IgD-negative memory B cell (primary cell): Measurements from ENCODE around the gene RPN1. TPM values are rescaled to one million over a fixed set of nuclear protein-coding genes. Genes with fewer than 3 reads are reported as not detected.
A peak's percentile ranks its signal among the peaks of the same experiment; 100 is the strongest.
"Not testable (repeated sequence)": the region's sequence is repeated elsewhere in the genome, so short reads cannot be mapped to it uniquely, and the experiment has no call there.

Experiments used
- H3K27ac Mint-ChIP-seq, 3 donors: one replicate each; pipeline ENCODE4 v1.8.0; 2020 to 2022; ENCODE audit warnings: mild to moderate bottlenecking in 3 of 3, mixed read lengths in 3 of 3, moderate library complexity in 1 of 3
- H3K27me3 Mint-ChIP-seq: one replicate; pipeline ENCODE4 v1.8.0; 2021; ENCODE audit warnings: mixed read lengths
- H3K36me3 Mint-ChIP-seq: one replicate; pipeline ENCODE4 v1.8.0; 2020; ENCODE audit warnings: mild to moderate bottlenecking, mixed read lengths
- H3K4me1 Mint-ChIP-seq, 3 donors: one replicate each; pipeline ENCODE4 v1.8.0; 2020 to 2022; ENCODE audit warnings: mixed read lengths in 3 of 3, mild to moderate bottlenecking in 1 of 3
- H3K4me3 Mint-ChIP-seq, 4 donors: one replicate each; pipeline ENCODE4 v1.8.0; 2020 to 2022; ENCODE audit warnings: mild to moderate bottlenecking in 4 of 4, mixed read lengths in 4 of 4, moderate library complexity in 3 of 4
- H3K9me3 Mint-ChIP-seq, 3 donors: one replicate each; pipeline ENCODE4 v1.8.0; 2020 to 2021; ENCODE audit warnings: mixed read lengths in 3 of 3, mild to moderate bottlenecking in 1 of 3
- polyA plus RNA-seq: library from polyadenylated mRNA; unstranded; fragments of 300-500 nt; fragmentation: Illumina TruSeq; gene quantifications from one replicate; pipeline ENCODE4 v1.2.3, GENCODE V29; 2021

The RPN1 gene
- polyA plus RNA-seq, 1 donor from 2014 or later = 172 TPM

GRCh38 chr3:128609294-128609693 lies 41.3 kb downstream of the RPN1 start:
- peak overlapping the region in 1 of 4 donors; percentile 20 for H3K4me3 Mint-ChIP-seq
- H3K4me1 Mint-ChIP-seq = peaks cover 0 to 2% (median 0%) of the 10 kb centered on the region in 3 donors
- no peaks in the 10 kb centered on the region for H3K9me3 Mint-ChIP-seq
- no peaks in the 10 kb centered on the region for H3K27me3 Mint-ChIP-seq
- H3K36me3 Mint-ChIP-seq = no peaks in the 10 kb centered on the region
- no peak overlapping the region for H3K27ac Mint-ChIP-seq

DNA sequence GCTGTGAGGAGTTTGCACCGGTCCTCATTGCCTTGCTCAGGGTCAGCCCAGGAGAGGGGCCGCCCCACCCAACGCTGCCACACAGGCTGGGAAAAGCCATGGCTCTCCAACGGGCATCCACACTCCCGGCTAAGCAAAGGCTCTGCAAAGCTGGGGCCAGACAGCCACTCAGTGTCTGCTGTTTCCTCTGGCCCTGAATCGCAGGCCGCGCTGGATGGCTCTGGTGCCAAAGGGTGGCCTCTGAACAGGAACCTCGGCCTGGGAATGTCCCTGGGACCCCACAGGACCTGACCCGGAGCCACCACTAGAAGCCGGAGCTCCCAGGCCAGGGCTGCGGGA lies 42.9 kb downstream of the RPN1 start:
- no peak overlapping the region for H3K27ac Mint-ChIP-seq
- H3K36me3 Mint-ChIP-seq = no peaks in the 10 kb centered on the region
- H3K9me3 Mint-ChIP-seq = no peaks in the 10 kb centered on the region
- peak overlapping the region in 1 of 4 donors; percentile 60 for H3K4me3 Mint-ChIP-seq
- no peaks in the 10 kb centered on the region for H3K27me3 Mint-ChIP-seq
- peaks cover 0 to 2% (median 0%) of the 10 kb centered on the region in 3 donors for H3K4me1 Mint-ChIP-seq

GRCh38 chr3:128606094-128606493 lies 44.5 kb downstream of the RPN1 start:
- no peak overlapping the region for H3K27ac Mint-ChIP-seq
- H3K27me3 Mint-ChIP-seq = no peaks in the 10 kb centered on the region
- no peaks in the 10 kb centered on the region for H3K36me3 Mint-ChIP-seq
- H3K4me1 Mint-ChIP-seq = peaks cover 0 to 2% (median 0%) of the 10 kb centered on the region in 3 donors
- no peaks in the 10 kb centered on the region for H3K9me3 Mint-ChIP-seq
- no peak overlapping the region for H3K4me3 Mint-ChIP-seq

GRCh38 chr3:128605091-128606046 lies 45.2 kb downstream of the RPN1 start:
- Mint-ChIP-seq H3K36me3 (no peaks in the 10 kb centered on the region), H3K27me3 (no peaks in the 10 kb centered on the region), H3K27ac (no peak overlapping the region), H3K4me1 (peaks cover 0 to 2% (median 0%) of the 10 kb centered on the region in 3 donors), H3K4me3 (no peak overlapping the region), H3K9me3 (no peaks in the 10 kb centered on the region)

- Mint-ChIP-seq H3K27me3 (no peaks in the 10 kb centered on the region), H3K27ac (peak overlapping the region in 1 of 3 donors; percentile 57), H3K4me1 (peaks cover 0 to 2% (median 0%) of the 10 kb centered on the region in 3 donors), H3K4me3 (no peak overlapping the region), H3K9me3 (no peaks in the 10 kb centered on the region), H3K36me3 (no peaks in the 10 kb centered on the region)
These were observed 46.5 kb downstream of the RPN1 start for GRCh38 chr3:128603811-128604775.

DNA sequence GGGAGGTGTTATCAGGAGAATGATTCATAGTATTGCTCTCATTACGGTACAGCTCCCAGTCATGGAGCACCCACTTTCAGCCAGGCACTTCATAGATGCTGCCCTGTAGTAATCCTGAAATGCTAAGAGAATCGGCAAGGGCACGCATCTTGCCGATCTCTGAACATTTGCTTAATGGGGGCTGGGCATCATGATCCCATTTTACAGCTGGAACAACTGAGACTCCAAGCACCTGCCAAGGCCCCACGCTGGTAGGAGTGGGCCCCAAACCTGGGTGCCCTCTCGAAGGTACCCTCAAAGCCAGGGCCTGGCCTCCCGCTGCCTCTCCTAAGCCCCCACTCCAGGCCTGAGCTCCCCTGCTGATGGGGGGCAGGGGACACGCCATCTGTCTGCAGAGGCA lies 47.3 kb downstream of the RPN1 start:
- Mint-ChIP-seq H3K27ac (no peak overlapping the region), H3K27me3 (no peaks in the 10 kb centered on the region), H3K9me3 (no peaks in the 10 kb centered on the region), H3K4me3 (no peak overlapping the region), H3K4me1 (no peaks in the 10 kb centered on the region), H3K36me3 (no peaks in the 10 kb centered on the region)

- Mint-ChIP-seq H3K4me1 (peaks cover 0 to 1% (median 0%) of the 10 kb centered on the region in 3 donors), H3K27ac (peak overlapping the region in 1 of 3 donors; percentile 18), H3K9me3 (no peaks in the 10 kb centered on the region), H3K27me3 (no peaks in the 10 kb centered on the region), H3K4me3 (no peak overlapping the region), H3K36me3 (peaks cover 2% of the 10 kb centered on the region)
These were observed 51.5 kb downstream of the RPN1 start for GRCh38 chr3:128598884-128599664.

DNA sequence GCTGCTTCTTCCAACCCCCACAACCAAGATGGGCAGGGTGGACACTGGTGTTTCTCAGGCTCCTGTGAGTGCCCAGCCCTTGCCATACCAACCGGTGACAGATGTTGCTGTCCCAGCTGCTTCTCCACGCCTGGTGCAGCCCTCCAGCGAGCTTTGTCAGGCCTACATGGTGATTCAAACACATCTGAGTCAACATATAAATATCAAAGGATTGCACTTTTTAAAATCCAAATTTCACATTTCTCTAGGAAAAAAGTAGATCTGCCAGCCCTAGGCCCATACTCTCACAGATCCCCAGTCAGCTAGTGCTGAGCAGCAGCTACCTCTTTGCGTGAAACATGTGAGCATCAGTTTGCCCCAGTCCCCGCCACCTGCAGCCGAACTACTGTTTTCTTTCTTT lies 52.7 kb downstream of the RPN1 start:
- no peaks in the 10 kb centered on the region for H3K9me3 Mint-ChIP-seq
- H3K4me3 Mint-ChIP-seq = no peak overlapping the region
- peaks cover 0 to 1% (median 0%) of the 10 kb centered on the region in 3 donors for H3K4me1 Mint-ChIP-seq
- H3K36me3 Mint-ChIP-seq = peaks cover 2% of the 10 kb centered on the region
- H3K27me3 Mint-ChIP-seq = no peaks in the 10 kb centered on the region
- no peak overlapping the region for H3K27ac Mint-ChIP-seq

DNA sequence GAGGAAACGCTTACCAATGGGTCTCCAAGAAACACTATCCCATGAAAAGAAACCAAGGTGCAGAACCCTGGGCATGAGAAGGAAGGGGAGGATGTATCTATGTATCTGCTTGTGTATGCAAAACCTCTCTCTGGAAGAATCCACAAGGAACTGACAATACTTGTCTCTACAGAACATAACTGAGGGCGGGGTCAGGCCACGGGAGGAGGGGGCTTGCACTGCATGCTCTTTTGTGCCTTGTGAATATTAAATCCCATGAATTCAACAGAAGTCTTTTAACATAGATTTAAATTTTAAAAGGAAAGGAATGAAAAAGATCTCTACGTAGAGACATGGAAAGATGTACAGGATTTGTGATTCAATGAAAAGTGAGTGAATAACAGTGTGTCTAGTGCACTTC lies 57.8 kb downstream of the RPN1 start:
- Mint-ChIP-seq H3K9me3 (peaks cover 0 to 8% (median 3%) of the 10 kb centered on the region in 3 donors), H3K27me3 (no peaks in the 10 kb centered on the region), H3K27ac (no peak overlapping the region), H3K4me3 (no peak overlapping the region), H3K36me3 (no peaks in the 10 kb centered on the region), H3K4me1 (peaks cover 0 to 4% (median 0%) of the 10 kb centered on the region in 3 donors)

- Mint-ChIP-seq H3K4me1 (peaks cover 0 to 4% (median 0%) of the 10 kb centered on the region in 3 donors), H3K4me3 (no peak overlapping the region), H3K27ac (peak overlapping the region in 1 of 3 donors; percentile 11), H3K36me3 (no peaks in the 10 kb centered on the region), H3K27me3 (peaks cover 3% of the 10 kb centered on the region), H3K9me3 (peaks cover 0 to 8% (median 3%) of the 10 kb centered on the region in 3 donors)
These were observed 58.7 kb downstream of the RPN1 start for GRCh38 chr3:128591738-128592426.

DNA sequence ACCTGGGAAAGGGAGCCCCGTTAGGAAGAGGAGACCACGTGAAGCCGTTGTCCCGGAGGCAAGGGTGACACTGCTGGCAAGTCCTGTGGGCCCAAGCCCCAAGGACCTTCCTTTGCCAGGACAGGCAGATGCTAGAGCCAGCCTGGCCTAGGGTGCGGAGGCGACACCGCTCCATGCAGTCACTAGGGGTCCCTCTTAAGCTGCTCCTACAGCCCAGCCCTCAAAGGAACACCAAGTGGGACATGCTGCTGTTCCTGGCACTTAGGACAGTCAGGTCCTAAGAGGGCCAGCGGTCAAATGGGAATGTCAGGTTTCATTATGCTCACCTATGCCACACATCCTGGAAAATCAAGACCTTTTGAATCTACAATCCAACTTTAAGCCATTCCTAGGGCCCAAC lies 59.7 kb downstream of the RPN1 start:
- Mint-ChIP-seq H3K27ac (no peak overlapping the region), H3K9me3 (peaks cover 0 to 8% (median 3%) of the 10 kb centered on the region in 3 donors), H3K4me1 (peaks cover 0 to 4% (median 0%) of the 10 kb centered on the region in 3 donors), H3K36me3 (no peaks in the 10 kb centered on the region), H3K27me3 (peaks cover 6% of the 10 kb centered on the region), H3K4me3 (no peak overlapping the region)

GRCh38 chr3:128589985-128590384 lies 60.6 kb downstream of the RPN1 start:
- H3K27me3 Mint-ChIP-seq, H3K9me3 Mint-ChIP-seq, H3K4me1 Mint-ChIP-seq, H3K4me3 Mint-ChIP-seq, H3K36me3 Mint-ChIP-seq, H3K27ac Mint-ChIP-seq: not testable (repeated sequence)

DNA sequence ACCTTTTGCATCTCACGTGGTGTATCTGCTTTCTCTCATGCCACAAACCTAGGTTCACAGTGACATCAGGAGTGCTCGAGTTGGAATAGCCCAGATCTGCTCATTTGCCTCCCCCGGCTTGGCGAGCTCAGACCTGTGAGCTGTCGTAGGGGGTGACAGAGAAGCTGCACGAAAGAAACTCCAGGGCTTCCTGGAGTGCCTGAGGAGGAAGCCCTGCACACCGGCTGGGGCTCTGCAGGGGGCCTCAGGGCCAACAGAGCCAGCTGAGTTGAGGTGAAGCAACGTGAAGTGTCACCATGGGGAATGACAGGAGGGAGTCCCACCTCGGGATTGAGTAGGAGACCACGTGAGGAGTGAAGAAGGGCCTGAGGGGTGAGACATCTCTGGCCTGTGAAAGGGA lies 62.5 kb downstream of the RPN1 start:
- Mint-ChIP-seq H3K4me3 (no peak overlapping the region), H3K27me3 (peaks cover 8% of the 10 kb centered on the region), H3K9me3 (peaks cover 0 to 8% (median 3%) of the 10 kb centered on the region in 3 donors), H3K36me3 (no peaks in the 10 kb centered on the region), H3K4me1 (peaks cover 0 to 3% (median 0%) of the 10 kb centered on the region in 3 donors), H3K27ac (no peak overlapping the region)

GRCh38 chr3:128587391-128587790 lies 63.2 kb downstream of the RPN1 start:
- Mint-ChIP-seq H3K4me1 (peaks cover 0 to 3% (median 0%) of the 10 kb centered on the region in 3 donors), H3K27me3 (peaks cover 8% of the 10 kb centered on the region), H3K36me3 (no peaks in the 10 kb centered on the region), H3K4me3 (no peak overlapping the region), H3K27ac (no peak overlapping the region), H3K9me3 (peaks cover 0 to 8% (median 3%) of the 10 kb centered on the region in 3 donors)
